ENCODE data around the gene PPFIA2.

PPFIA2 gene

GRCh38 chr12:81759190-81760051 lies at the start of gene PPFIA2:
Gene PPFIA2 (minus strand): TSS chr12:81759350.
- DNase-seq (ENCODE audit: low read depth) = no peak

DNA sequence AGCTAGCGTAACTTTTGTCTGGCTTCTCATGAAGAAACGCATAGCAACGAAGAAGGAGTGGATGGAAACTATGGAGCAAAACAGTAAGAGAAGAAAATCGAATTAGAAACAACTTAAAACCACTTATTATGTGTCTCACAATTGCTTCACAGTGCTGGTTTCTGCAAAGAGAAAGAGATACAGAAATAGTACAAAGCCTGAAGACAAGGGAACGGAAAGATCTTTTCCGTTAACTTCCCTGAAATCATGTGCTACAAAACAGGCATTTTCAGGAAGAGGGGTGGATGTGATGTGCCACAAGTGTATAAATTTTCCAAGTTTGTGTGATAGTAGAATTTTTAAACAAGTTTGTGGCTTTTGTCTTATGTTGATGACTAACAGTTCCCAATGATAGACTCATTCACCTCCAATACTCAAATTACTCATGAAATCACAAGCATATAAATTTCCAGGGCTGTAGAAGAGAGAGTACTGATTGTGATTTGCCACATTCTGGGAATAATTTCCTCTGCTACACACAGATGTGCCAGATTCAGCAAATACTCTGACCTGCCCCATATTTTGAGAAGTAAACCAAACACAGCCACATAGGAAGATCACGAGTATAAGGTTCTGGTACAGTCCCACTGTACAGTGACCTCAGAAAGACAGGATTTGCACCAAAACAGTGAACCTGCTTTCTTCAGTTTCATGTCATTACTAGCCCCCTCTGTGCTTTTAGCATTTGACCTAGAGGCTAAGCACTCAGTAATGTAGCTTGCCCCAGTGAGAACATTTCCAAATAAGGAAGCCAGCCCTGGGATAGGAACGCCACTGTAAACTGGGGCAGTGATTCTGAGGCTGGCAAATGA lies 41.4 kb upstream of the PPFIA2 start:
- no peak for DNase-seq (ENCODE audit: low read depth)

GRCh38 chr12:81798294-81798693 lies 39.1 kb upstream of the PPFIA2 start:
- no peak for DNase-seq (ENCODE audit: low read depth)

GRCh38 chr12:81797100-81797499 lies 38.0 kb upstream of the PPFIA2 start:
- DNase-seq (ENCODE audit: low read depth) = no peak

GRCh38 chr12:81792666-81793065 lies 33.5 kb upstream of the PPFIA2 start:
- DNase-seq (ENCODE audit: low read depth) = no peak

DNA sequence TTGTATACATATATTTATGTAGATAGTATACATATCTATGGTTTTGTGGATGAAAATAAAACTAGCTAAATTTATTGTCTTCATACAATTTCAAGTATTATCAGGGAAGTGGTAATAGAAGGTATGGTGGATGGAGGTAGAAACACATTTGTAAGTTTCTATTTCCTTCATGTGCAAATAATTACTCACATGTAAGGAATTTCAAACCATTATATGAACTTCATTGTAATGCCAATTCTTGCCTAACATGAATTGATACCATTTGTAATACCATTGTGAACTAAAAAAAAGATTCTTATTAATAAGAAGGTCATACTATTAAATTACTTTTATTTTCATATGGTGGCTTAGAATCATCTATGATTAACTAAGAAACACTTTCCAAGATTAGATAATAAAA lies 20.1 kb upstream of the PPFIA2 start:
- DNase-seq (ENCODE audit: low read depth) = no peak

- no peak for DNase-seq (ENCODE audit: low read depth)
Observed at GRCh38 chr12:81778719-81779118, 19.6 kb upstream of the PPFIA2 start.

- no peak for DNase-seq (ENCODE audit: low read depth)
Observed at GRCh38 chr12:81758421-81759189, 545 bp downstream of the PPFIA2 start.

DNA sequence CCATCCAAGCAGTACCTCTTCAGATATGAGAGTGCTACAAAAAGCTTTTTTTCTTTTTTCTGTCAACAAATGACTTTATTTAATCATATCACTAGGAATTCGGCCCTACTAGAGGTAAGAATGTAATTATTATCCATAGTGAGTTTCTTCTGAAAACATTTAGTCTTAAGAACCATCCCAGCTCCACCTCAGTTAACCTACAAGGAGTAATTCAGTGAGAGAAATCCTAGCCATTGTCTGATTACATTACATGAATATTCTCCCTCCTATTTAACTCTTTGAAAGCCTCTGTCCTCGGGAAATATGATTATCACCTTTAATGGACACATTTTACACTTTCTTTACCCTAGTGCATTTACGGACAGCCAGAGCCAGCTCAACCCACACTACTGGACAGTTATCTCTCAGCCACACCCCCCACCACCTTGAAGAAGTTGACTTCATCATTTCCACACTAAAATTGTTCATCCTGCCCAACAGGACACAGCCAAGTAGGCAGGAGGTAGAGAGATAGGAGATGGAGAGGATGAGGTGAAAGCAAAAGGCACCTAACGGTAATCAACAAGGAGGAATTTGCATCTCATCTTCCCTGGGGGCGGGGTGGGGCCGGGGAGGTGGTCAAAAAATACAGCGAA lies 1.3 kb downstream of the PPFIA2 start:
- DNase-seq (ENCODE audit: low read depth) = no peak

- no peak for DNase-seq (ENCODE audit: low read depth)
Observed at GRCh38 chr12:81729781-81730180, 29.4 kb downstream of the PPFIA2 start.

- DNase-seq (ENCODE audit: low read depth) = no peak
Observed at GRCh38 chr12:81727391-81727790, 31.8 kb downstream of the PPFIA2 start.

DNA sequence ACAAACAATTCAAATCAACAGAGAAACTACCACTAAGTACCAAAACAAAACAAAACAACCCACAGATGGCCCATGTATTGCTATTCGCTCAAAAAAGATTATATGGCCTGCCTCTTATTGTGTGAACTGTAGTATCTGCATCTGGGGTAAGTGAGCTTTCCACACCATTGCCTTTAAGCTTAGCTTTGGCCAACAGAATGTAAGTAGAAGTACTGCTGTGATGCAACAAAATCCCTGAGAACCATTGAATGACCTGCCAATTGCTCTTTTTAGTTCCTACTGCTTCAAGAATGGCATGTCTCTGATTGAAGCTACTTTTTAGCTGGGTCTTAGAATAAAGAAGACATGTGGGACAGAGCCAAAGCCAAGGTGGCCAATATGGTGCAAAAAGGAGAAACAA lies 32.5 kb downstream of the PPFIA2 start:
- DNase-seq (ENCODE audit: low read depth) = no peak

DNA sequence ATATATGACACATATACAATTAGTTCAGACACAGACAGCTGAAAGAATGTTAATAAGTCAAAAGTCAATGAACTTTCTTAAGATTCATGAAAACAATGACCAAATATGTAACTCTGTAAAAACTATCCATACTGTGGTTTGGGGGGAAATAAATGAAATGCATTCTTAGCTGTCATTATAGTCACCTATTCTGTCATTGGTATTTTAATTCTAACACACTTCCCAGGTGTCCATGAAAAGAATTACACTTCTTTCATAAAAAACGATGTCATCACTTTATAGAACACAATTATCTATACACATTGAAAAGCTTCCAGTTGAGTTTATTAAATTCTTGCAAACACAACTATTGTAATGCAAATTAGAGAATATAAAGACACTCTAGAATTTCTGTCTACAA lies 35.8 kb downstream of the PPFIA2 start:
- no peak for DNase-seq (ENCODE audit: low read depth)

- DNase-seq (ENCODE audit: low read depth) = no peak
Observed at GRCh38 chr12:81722004-81722403, 37.1 kb downstream of the PPFIA2 start.

- no peak for DNase-seq (ENCODE audit: low read depth)
Observed at GRCh38 chr12:81718616-81719015, 40.5 kb downstream of the PPFIA2 start.

DNA sequence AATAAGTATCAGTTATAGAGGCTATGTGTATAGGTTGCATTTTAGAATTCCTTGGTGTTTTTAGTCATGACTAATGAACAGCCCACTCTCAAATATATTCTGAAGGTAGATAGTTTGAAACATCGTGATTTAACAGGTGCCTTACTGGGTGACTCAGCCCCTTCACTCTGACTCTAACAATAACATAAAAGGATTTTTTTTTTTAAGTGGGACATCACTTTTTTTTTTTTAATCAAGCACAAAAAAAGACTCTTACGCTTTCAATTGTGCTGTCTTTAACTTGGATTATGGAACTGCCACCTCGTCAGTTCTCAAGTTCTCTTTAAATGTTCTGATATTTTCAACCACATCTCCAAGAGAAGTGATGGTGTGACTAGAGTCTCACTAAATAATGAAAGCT lies 46.6 kb downstream of the PPFIA2 start:
- no peak for DNase-seq (ENCODE audit: low read depth)

DNA sequence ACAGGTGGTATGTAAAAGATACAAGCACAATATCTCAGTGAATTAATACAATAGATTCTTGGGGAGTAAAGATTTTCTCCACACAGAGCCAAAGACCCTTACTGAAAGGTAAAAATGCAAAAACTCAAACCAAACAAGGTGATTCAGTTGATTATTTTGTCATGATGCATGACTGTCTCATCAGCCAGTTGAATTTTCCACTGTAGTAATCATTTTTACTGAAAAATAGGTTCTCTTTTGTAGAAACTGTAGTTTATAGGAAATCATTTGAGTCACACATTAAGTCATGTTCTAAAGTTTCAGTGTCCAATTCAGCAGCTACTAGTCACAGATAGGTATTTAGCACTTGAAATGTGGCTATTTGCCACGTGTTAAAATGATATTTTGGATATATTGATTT lies 53.6 kb downstream of the PPFIA2 start:
- no peak for DNase-seq (ENCODE audit: low read depth)

GRCh38 chr12:81699551-81699950 lies 59.6 kb downstream of the PPFIA2 start:
- DNase-seq (ENCODE audit: low read depth) = no peak

DNA sequence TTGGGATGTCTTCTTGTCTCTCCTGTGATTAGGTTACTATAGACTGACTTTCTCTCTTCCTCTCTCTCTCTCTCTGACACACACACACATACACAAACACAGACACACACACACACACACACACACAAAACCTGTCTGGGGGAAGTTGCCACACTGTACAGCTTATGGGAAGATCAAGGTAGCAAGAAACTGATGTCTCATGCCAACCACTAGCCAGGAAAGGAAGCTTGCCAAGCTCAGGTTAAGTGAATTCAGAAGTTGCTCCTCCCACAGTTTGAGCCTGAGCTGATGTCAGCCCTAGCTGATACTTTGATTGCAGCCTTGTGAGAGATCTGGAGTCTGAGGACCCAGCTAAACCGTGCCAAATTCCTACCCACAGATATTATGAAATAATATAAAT lies 67.1 kb downstream of the PPFIA2 start:
- DNase-seq (ENCODE audit: low read depth) = no peak

- no peak for DNase-seq (ENCODE audit: low read depth)
Observed at GRCh38 chr12:81683881-81684280, 75.3 kb downstream of the PPFIA2 start.

DNA sequence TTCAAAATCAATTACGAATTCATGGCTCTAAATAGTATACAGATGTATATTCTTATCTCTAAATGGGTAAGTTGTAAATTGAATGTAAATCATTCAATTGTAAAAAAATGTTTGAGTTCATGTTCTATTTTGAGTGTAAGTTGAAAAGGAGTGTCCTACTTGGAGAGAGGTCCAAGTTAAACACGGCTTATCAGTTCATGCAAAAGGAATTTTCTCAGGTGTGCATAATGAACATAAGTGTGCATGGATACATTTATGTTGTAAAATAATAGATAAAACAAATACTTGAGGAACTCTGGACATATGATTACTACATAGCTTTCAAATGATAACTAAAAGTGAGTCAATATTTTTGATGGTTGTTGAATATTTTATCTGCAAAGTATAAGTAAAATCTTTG lies 79.5 kb downstream of the PPFIA2 start:
- no peak for DNase-seq (ENCODE audit: low read depth)

- DNase-seq (ENCODE audit: low read depth) = no peak
Observed at GRCh38 chr12:81670759-81671158, 88.4 kb downstream of the PPFIA2 start.
